Common myeloid progenitor, CD34-positive (primary cell): ENCODE data around the gene ISYNA1.

Experiments
- CTCF ChIA-PET: fragments of 350-600 bp; sonication (Branson Sonifier 250); formaldehyde crosslinking; loops from one replicate; lab custom pipeline; 2021; ENCODE audit warnings: antibody characterized with exemption; lab: Charles Lee
- POLR2A ChIA-PET: fragments of 350-600 bp; sonication (Branson Sonifier 250); formaldehyde crosslinking; loops from one replicate; lab custom pipeline; 2021; ENCODE audit warnings: antibody characterized with exemption; lab: Charles Lee
- DNase-seq, 3 donors: peaks; one replicate each; pipeline versions ENCODE4 v3.0.0 to v3.0.0-alpha.2; 2013
- H3K27ac ChIP-seq, 2 experiments: 1 replicate in 1 of 2; 2 replicates in 1 of 2; pipeline ENCODE4 v1.7.0; 2013; ENCODE audit warnings: inconsistent platforms in 2 of 2, low read length in 2 of 2, mild to moderate bottlenecking in 2 of 2, low read depth in 1 of 2, moderate library complexity in 1 of 2; ENCODE audit not compliant: severe bottlenecking in 2 of 2, insufficient read depth in 1 of 2, poor library complexity in 1 of 2
- H3K27me3 ChIP-seq, 5 experiments: replicated peaks in 2 of 5; 1 replicate in 3 of 5; 2 replicates in 2 of 5; pipeline versions ENCODE4 v1.6.1 to v1.7.0; 2013; ENCODE audit warnings: low read length in 4 of 5, mild to moderate bottlenecking in 2 of 5, moderate library complexity in 2 of 5, inconsistent platforms in 1 of 5; ENCODE audit not compliant: insufficient read depth in 5 of 5, control insufficient read depth in 4 of 5
- H3K36me3 ChIP-seq, 4 experiments: 1 replicate in 2 of 4; 2 replicates in 2 of 4; pipeline versions ENCODE4 v1.6.1 to v1.7.0; 2013; ENCODE audit warnings: low read length in 3 of 4, control low read depth in 1 of 4, mild to moderate bottlenecking in 1 of 4; ENCODE audit not compliant: control insufficient read depth in 4 of 4, insufficient read depth in 4 of 4
- H3K4me1 ChIP-seq, 4 experiments: 1 replicate in 3 of 4; 2 replicates in 1 of 4; pipeline versions ENCODE4 v1.6.1 to v1.7.1; 2013; ENCODE audit warnings: low read length in 3 of 4, mild to moderate bottlenecking in 3 of 4, control low read depth in 1 of 4, inconsistent platforms in 1 of 4, moderate library complexity in 1 of 4; ENCODE audit not compliant: control insufficient read depth in 4 of 4, insufficient read depth in 4 of 4; ENCODE audit errors: control extremely low read depth in 1 of 4
- H3K4me3 ChIP-seq, 7 experiments: 1 replicate in 4 of 7; 2 replicates in 3 of 7; pipeline versions ENCODE4 v1.5.1 to v1.7.0; 2013; ENCODE audit warnings: mild to moderate bottlenecking in 7 of 7, low read length in 6 of 7, moderate library complexity in 6 of 7, inconsistent platforms in 2 of 7, low read depth in 2 of 7, control low read depth in 1 of 7; ENCODE audit not compliant: insufficient read depth in 4 of 7, control insufficient read depth in 1 of 7; ENCODE audit errors: extremely low read depth in 1 of 7
- H3K9me3 ChIP-seq, 5 experiments: 1 replicate in 4 of 5; 2 replicates in 1 of 5; pipeline versions ENCODE4 v1.6.1 to v1.7.1; 2013; ENCODE audit warnings: low read length in 4 of 5, mild to moderate bottlenecking in 2 of 5, inconsistent platforms in 1 of 5, low read depth in 1 of 5, moderate library complexity in 1 of 5; ENCODE audit not compliant: control insufficient read depth in 4 of 5, insufficient read depth in 2 of 5; ENCODE audit errors: control extremely low read depth in 1 of 5
- WGBS: methylation state at CpG from one replicate; pipeline ENCODE4 v1.1.5; 2013; ENCODE audit not compliant: insufficient coverage; 5-methylcytosine and 5-hydroxymethylcytosine counted together

Gene ISYNA1

DNA sequence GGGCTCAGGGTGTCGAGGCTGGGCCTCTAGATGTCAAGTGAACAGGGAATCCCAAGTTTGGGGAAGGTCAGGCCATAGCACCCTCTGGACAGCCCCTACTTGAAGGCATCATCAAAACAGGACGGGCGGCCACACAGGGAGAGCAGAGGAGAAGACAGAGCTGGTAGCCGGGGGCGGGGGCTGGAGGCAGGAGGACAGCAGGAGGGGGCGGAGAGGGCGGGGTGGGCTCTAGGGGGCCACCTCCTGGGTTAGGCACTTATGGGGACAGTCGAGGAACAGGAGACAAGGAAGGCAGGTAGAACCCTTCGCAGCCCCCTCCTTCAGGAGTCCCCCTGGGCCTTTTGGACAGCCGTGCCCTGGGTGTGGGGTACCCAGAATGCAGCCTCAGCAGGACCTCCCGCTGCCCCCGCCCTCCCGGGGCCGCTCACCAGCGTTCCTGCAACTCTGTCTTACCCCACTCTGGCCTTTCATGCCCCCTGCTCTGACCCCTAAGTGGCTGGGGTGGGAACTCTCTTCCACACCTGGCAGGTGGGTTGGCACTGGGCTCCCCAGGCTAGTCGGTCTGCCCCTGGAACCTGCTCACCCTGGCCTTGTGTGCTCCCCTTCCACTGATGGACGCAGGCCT lies 12.9 kb downstream of the ISYNA1 start:
- no peak for DNase-seq
- POLR2A ChIA-PET, result no interaction called here
- Histone ChIP-seq H3K4me3 (no peak overlapping the region), H3K36me3 (peaks cover 0 to 34% (median 3%) of the 10 kb centered on the region in 4 experiments), H3K4me1 (peaks cover 0 to 61% (median 45%) of the 10 kb centered on the region in 4 experiments), H3K9me3 (no peaks in the 10 kb centered on the region), H3K27ac (no peak overlapping the region), H3K27me3 (no peaks in the 10 kb centered on the region)
- CTCF ChIA-PET, result no interaction called here
- WGBS, result 91% methylated on average over 11 of the region's 17 CpGs

GRCh38 chr19:18424122-18424889 lies 13.6 kb downstream of the ISYNA1 start:
- H3K9me3 ChIP-seq, result no peaks in the 10 kb centered on the region
- no peak for DNase-seq
- H3K4me3 ChIP-seq, result no peak overlapping the region
- no peaks in the 10 kb centered on the region for H3K27me3 ChIP-seq
- CTCF ChIA-PET, result interaction anchor here (0.9 to 1.0 kb wide), 2 partner anchors 10 to 14 kb away, joined by 3 read pairs; no protein-coding TSS in a partner anchor
- H3K27ac ChIP-seq, result no peak overlapping the region
- H3K4me1 ChIP-seq, result peaks cover 0 to 58% (median 40%) of the 10 kb centered on the region in 4 experiments
- WGBS, result 86% methylated on average over 19 of the region's 22 CpGs
- POLR2A ChIA-PET, result interaction anchor here (1.0 kb wide), 1 partner anchor 14 kb away, joined by 3 read pairs; no protein-coding TSS in a partner anchor
- H3K36me3 ChIP-seq, result peaks cover 0 to 30% (median 3%) of the 10 kb centered on the region in 4 experiments

DNA sequence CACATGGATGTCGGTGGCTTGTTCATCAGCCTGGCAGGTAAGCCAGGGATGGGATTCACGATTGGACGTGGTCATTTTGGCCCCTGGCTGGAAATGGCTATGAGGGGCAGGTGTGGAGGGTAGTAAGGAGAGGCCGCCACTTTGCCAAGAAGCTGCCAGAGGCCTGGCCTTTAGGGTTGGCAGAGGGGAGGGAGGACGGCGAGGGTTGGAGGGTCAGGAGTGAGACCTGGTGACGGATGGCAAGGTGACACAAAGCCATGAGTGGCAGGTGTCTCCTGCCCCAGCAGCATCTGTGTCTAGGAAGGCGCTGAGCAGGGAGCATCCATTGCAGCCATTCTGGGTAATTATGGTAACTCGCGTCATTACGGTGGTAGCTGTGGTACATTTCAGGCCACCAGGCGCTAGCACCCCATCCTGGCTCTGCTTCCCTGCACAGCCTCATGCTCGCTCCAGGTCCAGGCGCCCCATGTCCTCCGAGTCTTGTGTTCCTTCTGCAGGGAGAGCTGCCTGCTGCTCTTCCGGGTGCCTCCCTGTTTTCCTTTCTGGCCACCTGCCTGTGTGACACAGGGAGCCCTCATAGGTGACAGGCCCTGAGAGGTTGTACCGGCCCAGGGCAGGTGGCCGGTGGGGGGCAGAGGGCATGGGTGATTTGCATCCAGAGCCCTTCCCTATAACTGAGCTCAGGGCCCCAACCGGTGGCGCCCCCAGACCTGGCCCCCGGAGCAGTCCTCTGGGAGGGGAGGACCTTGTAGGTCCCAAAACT lies 14.5 kb downstream of the ISYNA1 start:
- H3K9me3 ChIP-seq, result no peaks in the 10 kb centered on the region
- no peak overlapping the region for H3K4me3 ChIP-seq
- peaks cover 0 to 27% (median 3%) of the 10 kb centered on the region in 4 experiments for H3K36me3 ChIP-seq
- CTCF ChIA-PET, result interaction anchor here (0.9 to 1.0 kb wide), 3 partner anchors 9 to 35 kb away, joined by 3 read pairs; no protein-coding TSS in a partner anchor
- no peaks in the 10 kb centered on the region for H3K27me3 ChIP-seq
- POLR2A ChIA-PET, result interaction anchor here (1.0 kb wide), 1 partner anchor 13 kb away, joined by 3 read pairs; no protein-coding TSS in a partner anchor
- peaks cover 0 to 59% (median 41%) of the 10 kb centered on the region in 4 experiments for H3K4me1 ChIP-seq
- WGBS, result 97% methylated on average over 18 of the region's 21 CpGs
- no peak for DNase-seq
- no peak overlapping the region for H3K27ac ChIP-seq

DNA sequence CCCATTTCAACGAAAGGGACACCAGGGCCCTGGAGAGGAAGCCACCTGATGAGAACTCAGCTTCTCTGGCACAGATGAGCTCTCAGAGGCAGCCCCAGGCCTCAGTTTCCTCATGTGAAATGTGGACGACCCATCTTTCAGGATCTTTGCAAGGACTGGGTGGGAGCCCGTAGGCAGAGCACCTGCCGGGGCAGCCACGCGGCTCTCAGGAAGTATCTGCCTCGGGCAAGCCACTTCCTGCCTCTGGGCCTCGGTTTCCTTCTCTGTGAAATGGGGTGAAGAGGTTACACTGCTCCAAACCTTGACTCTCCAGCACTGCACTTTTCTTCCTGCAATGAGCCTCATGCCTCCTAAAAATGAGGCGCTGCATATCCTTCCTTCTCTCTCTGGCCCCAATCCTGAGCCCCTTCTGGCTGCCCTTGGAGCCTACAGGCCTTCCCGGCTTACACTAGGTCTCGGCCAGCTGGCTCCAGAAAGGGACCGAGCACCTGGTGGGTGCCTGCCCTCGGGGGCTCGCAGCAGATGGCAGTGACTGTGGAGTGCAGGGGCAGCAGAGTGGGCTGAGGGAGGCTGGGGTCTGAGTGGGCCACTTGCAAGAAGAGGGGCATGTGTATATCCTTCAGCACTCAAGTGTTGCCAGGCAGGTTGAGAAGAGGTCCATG lies 15.3 kb downstream of the ISYNA1 start:
- ChIA-PET POLR2A (no interaction called here), CTCF (interaction anchor here (0.9 to 1.9 kb wide), 4 partner anchors 12 to 40 kb away, joined by 3 to 9 read pairs (median 3); partner anchors contain the start of gene GDF15)
- H3K4me3 ChIP-seq, result no peak overlapping the region
- H3K27ac ChIP-seq, result no peak overlapping the region
- H3K9me3 ChIP-seq, result no peaks in the 10 kb centered on the region
- 58% methylated on average over 12 of the region's 14 CpGs for WGBS
- peaks cover 0 to 23% (median 3%) of the 10 kb centered on the region in 4 experiments for H3K36me3 ChIP-seq
- no peaks in the 10 kb centered on the region for H3K27me3 ChIP-seq
- DNase-seq, result no peak
- H3K4me1 ChIP-seq, result peaks cover 0 to 63% (median 48%) of the 10 kb centered on the region in 4 experiments

GRCh38 chr19:18421371-18421959 lies 16.5 kb downstream of the ISYNA1 start:
- CTCF ChIA-PET, result interaction anchor here (1.1 to 2.1 kb wide), 5 partner anchors 10 to 41 kb away, joined by 3 to 9 read pairs (median 4); partner anchors contain the start of gene GDF15
- Histone ChIP-seq H3K27ac (no peak overlapping the region), H3K36me3 (peaks cover 0 to 15% (median under 1%) of the 10 kb centered on the region in 4 experiments), H3K4me3 (peak overlapping the region in 1 of 7 experiments; percentile 65), H3K4me1 (peaks cover 0 to 72% (median 58%) of the 10 kb centered on the region in 4 experiments), H3K27me3 (no peaks in the 10 kb centered on the region), H3K9me3 (no peaks in the 10 kb centered on the region)
- WGBS, result 91% methylated on average over 7 of the region's 12 CpGs
- POLR2A ChIA-PET, result no interaction called here
- no peak for DNase-seq

DNA sequence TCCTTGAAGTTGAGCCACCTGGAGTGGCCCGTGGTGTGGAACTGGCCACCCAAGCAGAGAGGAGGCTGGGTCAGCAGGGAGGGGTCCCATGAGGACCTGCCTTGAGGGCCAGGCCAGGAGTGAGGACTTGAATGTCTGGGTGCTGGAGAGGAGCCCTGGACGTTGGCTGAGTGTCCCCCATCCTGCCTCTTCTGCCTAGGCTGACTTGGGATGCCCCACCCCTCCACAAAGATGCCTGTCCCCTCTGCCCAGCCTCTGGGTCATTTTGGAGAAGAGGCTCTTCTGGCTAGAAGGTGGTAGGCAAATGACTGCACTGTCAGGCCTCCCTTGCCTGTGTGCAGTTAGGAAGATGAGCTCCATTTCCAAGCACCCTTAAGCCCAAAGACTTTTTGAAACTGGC lies 17.0 kb downstream of the ISYNA1 start:
- Histone ChIP-seq H3K9me3 (no peaks in the 10 kb centered on the region), H3K4me3 (peak overlapping the region in 3 of 7 experiments; percentile 65 to 77 (median 70)), H3K36me3 (peaks cover 0 to 15% (median under 1%) of the 10 kb centered on the region in 4 experiments), H3K27me3 (no peaks in the 10 kb centered on the region), H3K27ac (no peak overlapping the region), H3K4me1 (peaks cover 0 to 73% (median 63%) of the 10 kb centered on the region in 4 experiments)
- WGBS, result 94% methylated on average over 2 of the region's 2 CpGs
- no peak for DNase-seq
- POLR2A ChIA-PET, result interaction anchor here (2.4 kb wide), 1 partner anchor 8 kb away, joined by 10 read pairs; no protein-coding TSS in a partner anchor
- CTCF ChIA-PET, result interaction anchor here (1.8 to 2.1 kb wide), 3 partner anchors 10 to 41 kb away, joined by 4 to 9 read pairs (median 5); no protein-coding TSS in a partner anchor
